SU-DHL-6 (cell line): ENCODE measurements around the gene SLC22A23.

Experiments
- H2AFZ ChIP-seq: fragments of 200-600 bp; sonication (generic); 2 replicates; pipeline ENCODE4 v1.6.1; 2014; ENCODE audit warnings: low read depth, mild to moderate bottlenecking, moderate library complexity, mixed read lengths, antibody characterized with exemption, low read length; ENCODE audit not compliant: severe bottlenecking
- H3F3A ChIP-seq: fragments of 200-600 bp; shearing (Covaris generic); 2 replicates; pipeline ENCODE4 v1.6.0; 2016; ENCODE audit warnings: antibody characterized with exemption, mild to moderate bottlenecking; ENCODE audit not compliant: insufficient read depth
- H3K27ac ChIP-seq: fragments of 200-600 bp; sonication (generic); 2 replicates; pipeline ENCODE4 v1.5.1; 2016; ENCODE audit warnings: low read depth, mild to moderate bottlenecking, low read length, moderate library complexity, mixed read lengths
- H3K27me3 ChIP-seq: fragments of 200-600 bp; sonication (generic), shearing (Covaris generic); 2 replicates; pipeline ENCODE4 v1.6.0; 2014; ENCODE audit warnings: mild to moderate bottlenecking, low read length
- H3K36me3 ChIP-seq: fragments of 200-600 bp; sonication (generic); 2 replicates; pipeline ENCODE4 v1.6.1; 2014; ENCODE audit warnings: mild to moderate bottlenecking, low read length, mixed read lengths
- H3K4me2 ChIP-seq: fragments of 300-600, 200-600 bp; shearing (Covaris generic), sonication (generic); 2 replicates; pipeline ENCODE4 v1.6.0; 2014; ENCODE audit warnings: low read length, low read depth, mild to moderate bottlenecking; ENCODE audit not compliant: poor library complexity, severe bottlenecking
- H3K4me3 ChIP-seq: fragments of 200-600 bp; sonication (generic); 2 replicates; pipeline ENCODE4 v1.5.1; 2014; ENCODE audit warnings: antibody characterized with exemption, low read length, mild to moderate bottlenecking, mixed read lengths; ENCODE audit not compliant: insufficient read depth, poor library complexity, severe bottlenecking
- H3K79me2 ChIP-seq: fragments of 200-600 bp; sonication (generic); 2 replicates; pipeline ENCODE4 v1.6.1; 2014; ENCODE audit warnings: mild to moderate bottlenecking, low read length, moderate library complexity; ENCODE audit not compliant: insufficient read depth
- H3K9ac ChIP-seq: fragments of 200-600 bp; sonication (generic); 2 replicates; pipeline ENCODE4 v1.7.0; 2014; ENCODE audit warnings: mild to moderate bottlenecking, low read length
- H3K9me2 ChIP-seq: fragments of 200-600 bp; sonication (generic); replicated peaks from 2 replicates; pipeline ENCODE4 v1.6.1; 2014; ENCODE audit warnings: low read length; ENCODE audit not compliant: insufficient read depth
- H3K9me3 ChIP-seq: fragments of 200-600 bp; sonication (generic); 2 replicates; pipeline ENCODE4 v1.6.1; 2014; ENCODE audit warnings: low read length, mixed read lengths; ENCODE audit not compliant: insufficient read depth
- H4K20me1 ChIP-seq: fragments of 200-600 bp; sonication (generic); 2 replicates; pipeline ENCODE4 v1.6.1; 2014; ENCODE audit warnings: low read depth, mild to moderate bottlenecking, antibody characterized with exemption, low read length, moderate library complexity, mixed read lengths
- EZH2phosphoT487 ChIP-seq: fragments of 200-600 bp; sonication (generic), shearing (Covaris generic); conservative IDR thresholded peaks from 2 replicates; pipeline ENCODE4 v1.6.1; 2018; ENCODE audit warnings: mild to moderate bottlenecking, antibody characterized with exemption, low read length, moderate library complexity, mixed read lengths
- TF ChIP-seq, protein P1 (sequence below): fragments of 200-600 bp; sonication (generic); IDR thresholded peaks from one replicate; pipeline ENCODE4 v1.5.1; 2017; ENCODE audit warnings: antibody characterized with exemption, mild to moderate bottlenecking, low read length, moderate library complexity; ENCODE audit not compliant: insufficient read depth, poor library complexity, severe bottlenecking

Gene SLC22A23

DNA sequence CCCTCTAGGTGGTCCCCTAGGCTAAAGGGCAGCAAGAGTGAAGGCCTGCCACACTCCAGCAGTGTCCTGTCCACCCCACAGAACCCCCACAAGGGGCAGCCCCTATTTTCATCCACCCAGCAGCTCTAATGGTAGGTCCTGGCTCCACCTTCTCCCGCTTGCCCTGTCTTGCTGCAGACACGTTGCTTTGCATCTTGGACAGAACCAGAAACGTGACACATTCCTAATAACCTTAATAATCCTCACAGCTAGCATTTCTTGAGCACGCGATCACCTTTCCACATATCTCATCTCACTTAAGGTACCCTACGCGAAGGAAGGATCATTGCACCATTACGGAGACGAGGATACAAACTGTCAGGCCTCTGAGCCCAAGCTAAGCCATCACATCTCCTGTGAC lies 11.7 kb upstream of the SLC22A23 start:
- Histone ChIP-seq H3K27ac (no peak overlapping the region), H3K9ac (no peak overlapping the region), H3K4me3 (no peak overlapping the region), H3K27me3 (0 out of 2 replicates have a peak, but pooled peaks cover 4% of the 10 kb centered on the region), H3F3A (no peaks in the 10 kb centered on the region), H3K9me3 (no peaks in the 10 kb centered on the region), H3K4me2 (no peak overlapping the region), H3K79me2 (no peaks in the 10 kb centered on the region), H2AFZ (no peak overlapping the region), H3K36me3 (no peaks in the 10 kb centered on the region), H3K9me2 (no peaks in the 10 kb centered on the region), H4K20me1 (no peaks in the 10 kb centered on the region)
- TF ChIP-seq, protein P1, sequence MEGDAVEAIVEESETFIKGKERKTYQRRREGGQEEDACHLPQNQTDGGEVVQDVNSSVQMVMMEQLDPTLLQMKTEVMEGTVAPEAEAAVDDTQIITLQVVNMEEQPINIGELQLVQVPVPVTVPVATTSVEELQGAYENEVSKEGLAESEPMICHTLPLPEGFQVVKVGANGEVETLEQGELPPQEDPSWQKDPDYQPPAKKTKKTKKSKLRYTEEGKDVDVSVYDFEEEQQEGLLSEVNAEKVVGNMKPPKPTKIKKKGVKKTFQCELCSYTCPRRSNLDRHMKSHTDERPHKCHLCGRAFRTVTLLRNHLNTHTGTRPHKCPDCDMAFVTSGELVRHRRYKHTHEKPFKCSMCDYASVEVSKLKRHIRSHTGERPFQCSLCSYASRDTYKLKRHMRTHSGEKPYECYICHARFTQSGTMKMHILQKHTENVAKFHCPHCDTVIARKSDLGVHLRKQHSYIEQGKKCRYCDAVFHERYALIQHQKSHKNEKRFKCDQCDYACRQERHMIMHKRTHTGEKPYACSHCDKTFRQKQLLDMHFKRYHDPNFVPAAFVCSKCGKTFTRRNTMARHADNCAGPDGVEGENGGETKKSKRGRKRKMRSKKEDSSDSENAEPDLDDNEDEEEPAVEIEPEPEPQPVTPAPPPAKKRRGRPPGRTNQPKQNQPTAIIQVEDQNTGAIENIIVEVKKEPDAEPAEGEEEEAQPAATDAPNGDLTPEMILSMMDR = no peak
- no peak for TF ChIP-seq EZH2phosphoT487

DNA sequence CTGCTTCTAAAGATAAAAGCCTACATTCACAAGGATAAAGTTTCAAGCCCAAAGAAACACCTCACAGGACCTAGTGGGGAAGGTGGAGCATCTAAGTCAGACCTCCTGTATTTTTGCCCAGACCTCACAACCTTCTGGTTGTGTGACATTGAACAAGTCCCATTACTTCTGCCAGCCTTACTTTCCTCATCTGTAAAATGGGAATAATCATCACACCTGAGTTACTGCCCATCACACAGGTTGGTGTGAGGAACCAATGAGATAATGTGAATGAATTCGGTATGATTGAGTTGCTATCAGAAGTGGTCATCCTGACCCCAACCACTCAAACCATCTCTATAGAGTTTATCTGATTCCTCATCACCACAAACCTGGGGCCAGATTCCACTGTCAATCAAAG lies 11.1 kb upstream of the SLC22A23 start:
- no peaks in the 10 kb centered on the region for H3K9me2 ChIP-seq
- no peak overlapping the region for H2AFZ ChIP-seq
- H3K27ac ChIP-seq = no peak overlapping the region
- H3K79me2 ChIP-seq = no peaks in the 10 kb centered on the region
- H3K4me2 ChIP-seq = no peak overlapping the region
- H4K20me1 ChIP-seq = no peaks in the 10 kb centered on the region
- H3F3A ChIP-seq = no peaks in the 10 kb centered on the region
- H3K9ac ChIP-seq = no peak overlapping the region
- no peak overlapping the region for H3K4me3 ChIP-seq
- 0 out of 2 replicates have a peak, but pooled peaks cover 4% of the 10 kb centered on the region for H3K27me3 ChIP-seq
- no peaks in the 10 kb centered on the region for H3K36me3 ChIP-seq
- TF ChIP-seq, protein P1 = no peak
- no peak for TF ChIP-seq EZH2phosphoT487
- H3K9me3 ChIP-seq = no peaks in the 10 kb centered on the region

DNA sequence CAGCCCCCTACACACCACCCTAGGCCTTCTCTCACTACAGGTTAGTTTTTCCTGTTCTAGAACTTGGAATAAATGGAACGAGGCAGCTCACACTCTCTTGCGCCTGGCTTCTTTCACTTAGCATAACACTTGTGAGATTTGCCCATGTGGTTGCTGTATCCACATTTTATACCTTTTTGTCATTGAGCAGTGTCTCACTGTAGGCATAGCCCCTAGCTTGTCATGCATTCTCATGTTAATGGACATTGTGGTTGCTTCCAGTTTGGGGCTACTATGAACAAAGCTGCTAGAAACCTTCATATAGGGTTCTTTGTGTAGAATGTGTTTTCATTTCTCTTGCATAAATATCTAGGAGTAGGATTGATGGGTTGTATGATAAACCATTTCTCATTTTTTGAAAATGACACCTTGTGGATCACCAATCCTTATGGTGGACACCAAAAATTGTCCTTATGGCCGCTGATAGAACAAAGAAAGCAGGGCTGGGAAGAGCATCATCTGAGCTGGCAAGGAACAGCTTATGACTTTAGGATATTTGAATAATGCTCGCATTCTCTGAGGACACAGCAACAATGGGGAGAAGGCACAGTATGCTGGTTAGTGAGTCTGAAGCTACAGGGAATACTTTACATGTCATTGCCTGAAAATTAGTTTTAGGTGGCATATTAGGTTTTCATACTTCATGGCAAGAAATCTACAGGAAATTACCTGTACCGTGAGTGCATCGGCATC lies 9.8 kb upstream of the SLC22A23 start:
- Histone ChIP-seq H3K9me3 (no peaks in the 10 kb centered on the region), H3K4me2 (no peak overlapping the region), H3K9me2 (no peaks in the 10 kb centered on the region), H2AFZ (no peak overlapping the region), H3F3A (no peaks in the 10 kb centered on the region), H3K9ac (no peak overlapping the region), H3K79me2 (no peaks in the 10 kb centered on the region), H4K20me1 (no peaks in the 10 kb centered on the region), H3K27me3 (0 out of 2 replicates have a peak, but pooled peaks cover 4% of the 10 kb centered on the region), H3K4me3 (no peak overlapping the region), H3K27ac (no peak overlapping the region), H3K36me3 (no peaks in the 10 kb centered on the region)
- TF ChIP-seq, protein P1 = no peak
- TF ChIP-seq EZH2phosphoT487 = no peak
